NCI-H128 (cell line): ENCODE data around the gene GPC6.

Experiments used
- DNase-seq: peaks from one replicate; lab custom pipeline; 2025; ENCODE audit not compliant: unreplicated experiment; lab: John Stamatoyannopoulos, UW

GPC6 gene

DNA sequence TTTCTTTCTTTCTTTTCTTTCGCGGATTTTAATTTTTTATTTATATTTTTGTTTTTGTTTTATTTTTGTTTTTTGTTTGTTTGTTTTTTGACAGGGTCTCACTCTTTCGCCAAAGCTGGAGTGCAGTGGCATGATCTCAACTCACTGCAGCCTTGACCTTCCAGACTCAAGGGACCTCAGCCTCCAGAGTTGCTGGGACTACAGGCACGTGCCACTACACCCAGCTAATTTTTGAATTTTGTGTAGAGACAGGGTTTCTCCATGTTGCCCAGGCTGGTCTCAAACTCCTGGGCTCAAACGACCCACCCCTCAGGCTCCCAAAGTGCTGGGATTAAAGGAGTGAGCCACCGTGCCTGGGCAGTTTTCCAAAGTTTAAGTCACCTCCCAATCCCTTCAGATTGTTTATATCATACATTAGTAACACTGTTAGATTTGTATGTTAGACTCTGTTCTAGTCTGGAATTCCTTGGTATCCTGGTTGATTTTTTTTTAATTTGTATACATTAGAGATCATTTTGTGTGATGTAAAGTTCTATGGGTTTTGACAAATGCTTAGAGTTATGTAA, 655.6 kb downstream of the GPC6 start:
- no peak for DNase-seq

DNA sequence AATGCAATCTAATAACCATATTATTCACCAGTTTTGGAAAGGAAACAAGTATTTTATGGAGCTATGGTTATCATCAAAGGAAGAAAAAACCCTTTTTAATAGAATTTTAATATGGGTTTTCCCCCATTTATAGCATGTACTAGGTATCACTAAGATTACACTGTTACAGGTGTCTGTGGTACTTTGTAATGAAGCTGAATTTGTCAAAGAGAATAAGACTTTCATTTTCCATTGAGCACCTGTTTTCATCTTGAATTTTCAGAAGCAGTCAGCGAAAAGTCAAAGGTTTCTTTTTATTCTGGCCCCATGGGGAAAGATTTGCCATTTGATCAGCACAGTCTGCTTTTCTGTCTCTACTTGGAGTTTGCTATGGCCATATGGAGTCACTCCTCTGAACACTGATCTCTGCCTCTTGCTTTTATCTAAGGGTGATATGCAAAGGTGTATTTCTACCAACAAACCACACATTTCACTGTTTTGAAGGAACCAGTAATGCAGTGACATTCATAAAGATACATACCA, 662.9 kb downstream of the GPC6 start:
- no peak for DNase-seq

GRCh38 chr13:93899981-93900380, 673.4 kb downstream of the GPC6 start:
- no peak for DNase-seq

DNA sequence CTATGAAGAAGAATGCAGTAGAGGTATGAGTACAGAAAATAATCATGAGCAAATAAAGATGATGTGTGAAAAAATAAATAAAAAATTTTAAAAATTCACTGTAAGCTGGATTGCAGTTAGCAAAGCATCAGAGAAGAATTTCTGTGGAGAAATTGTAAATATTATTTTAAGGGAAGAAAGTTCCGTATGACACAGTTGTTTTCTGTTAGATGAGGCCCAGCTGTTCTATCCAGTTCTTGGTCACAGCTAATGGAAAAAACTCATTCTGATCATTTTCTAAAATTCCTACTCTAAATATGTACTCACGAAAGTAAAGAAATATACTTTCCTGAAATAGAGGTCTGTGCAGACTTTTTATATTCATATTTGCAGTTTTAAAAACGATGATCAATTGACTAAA, 674.1 kb downstream of the GPC6 start:
- no peak for DNase-seq

DNA sequence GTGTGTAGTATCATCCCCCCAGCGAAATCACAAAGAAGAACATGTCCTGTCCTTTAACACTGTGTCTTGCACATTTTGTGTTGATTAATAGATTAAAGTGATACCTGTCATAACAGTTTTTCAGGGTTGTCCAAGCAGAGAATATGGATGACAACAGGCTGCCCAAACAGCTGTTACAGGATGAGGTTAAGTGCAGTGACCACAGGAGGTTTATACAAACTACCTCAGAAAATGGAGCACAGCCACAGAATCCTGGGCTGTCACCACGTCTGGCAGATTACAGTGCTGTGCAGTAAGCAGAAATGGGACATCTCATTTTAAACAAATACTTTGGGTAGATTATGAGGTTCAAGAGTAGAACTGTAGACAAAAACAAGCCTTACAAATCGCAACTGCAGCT, 677.3 kb downstream of the GPC6 start:
- DNase-seq: no peak

DNA sequence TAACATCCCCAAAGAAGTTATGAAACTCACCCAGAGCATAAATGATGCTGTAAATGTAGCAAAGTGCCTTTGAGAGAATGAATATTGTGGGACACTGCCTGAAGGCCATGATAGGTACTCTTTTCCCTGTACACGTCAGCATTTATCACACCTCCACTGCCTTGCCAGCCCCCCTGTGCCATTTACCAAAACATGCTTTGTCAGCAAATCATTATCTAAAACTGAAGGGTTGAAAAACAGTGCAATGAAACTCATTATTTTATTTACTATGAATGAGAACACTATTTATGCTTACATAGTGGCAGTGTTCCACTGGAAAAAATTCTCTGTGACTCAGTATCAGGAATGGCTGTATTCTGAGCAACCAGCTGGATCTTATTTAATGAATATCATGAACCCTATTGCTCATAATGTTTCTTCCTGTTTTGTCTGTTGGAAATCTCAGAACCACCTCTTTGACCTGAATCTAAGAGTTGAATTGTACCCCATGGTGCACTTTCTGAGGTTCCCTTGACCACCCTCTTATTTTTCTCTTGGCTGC, 688.7 kb downstream of the GPC6 start:
- DNase-seq: no peak

DNA sequence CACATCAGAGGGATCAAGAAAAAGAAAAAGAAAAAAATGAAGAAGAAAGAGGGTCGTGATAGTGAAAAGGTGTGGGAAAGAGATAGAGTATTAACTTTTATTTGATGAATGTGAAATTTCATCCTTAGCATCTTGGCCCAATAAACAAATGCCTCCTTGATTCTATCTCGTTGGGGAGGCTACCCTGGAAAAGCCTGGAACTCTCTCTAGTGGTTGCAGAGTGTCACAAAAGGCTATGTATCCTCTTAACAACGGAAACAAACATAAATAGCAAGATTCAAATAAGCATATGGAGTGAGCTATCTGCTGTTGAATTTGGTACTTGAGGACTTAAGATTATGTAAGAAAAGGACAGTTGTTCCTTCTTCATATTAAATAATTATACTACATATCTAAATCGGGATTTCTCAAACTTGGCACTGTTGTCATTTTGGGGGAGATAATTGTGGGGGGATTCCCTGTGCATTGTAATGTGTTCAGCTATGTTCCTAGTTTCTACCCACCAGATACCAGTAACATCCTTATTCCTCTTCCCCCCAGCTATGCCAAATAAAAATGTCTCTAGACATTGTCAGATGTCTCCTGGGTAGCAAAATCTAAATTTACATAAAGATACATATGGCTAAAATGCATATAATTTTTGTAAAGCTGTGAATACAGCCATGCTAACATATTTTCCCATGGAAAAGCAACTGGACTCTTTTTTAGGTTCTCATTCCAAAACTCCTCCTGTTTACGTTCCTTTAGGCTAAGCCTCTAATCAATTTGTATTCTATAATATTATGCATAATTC, 695.7 kb downstream of the GPC6 start:
- DNase-seq: no peak

GRCh38 chr13:93925990-93926389, 699.4 kb downstream of the GPC6 start:
- DNase-seq: no peak

GRCh38 chr13:93926425-93926824, 699.8 kb downstream of the GPC6 start:
- DNase-seq: no peak

DNA sequence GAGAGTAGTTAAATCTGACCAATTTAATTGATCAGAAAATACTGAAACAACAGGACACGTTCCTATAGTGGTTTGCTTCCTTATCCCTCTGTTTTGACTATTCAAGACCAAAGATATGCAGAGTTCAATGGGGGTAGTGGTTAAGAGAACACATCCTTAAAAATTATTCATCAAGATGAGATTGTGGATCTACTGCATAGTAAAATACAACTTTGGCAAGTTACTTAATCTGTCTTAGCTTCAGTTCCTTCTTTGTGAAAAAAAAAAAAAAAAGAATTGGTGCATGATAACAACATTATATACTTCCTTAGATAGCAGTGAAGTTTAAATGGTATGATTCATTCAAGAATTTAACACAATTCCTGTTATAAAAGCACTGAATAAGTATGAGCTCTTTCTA, 700.8 kb downstream of the GPC6 start:
- no peak for DNase-seq

DNA sequence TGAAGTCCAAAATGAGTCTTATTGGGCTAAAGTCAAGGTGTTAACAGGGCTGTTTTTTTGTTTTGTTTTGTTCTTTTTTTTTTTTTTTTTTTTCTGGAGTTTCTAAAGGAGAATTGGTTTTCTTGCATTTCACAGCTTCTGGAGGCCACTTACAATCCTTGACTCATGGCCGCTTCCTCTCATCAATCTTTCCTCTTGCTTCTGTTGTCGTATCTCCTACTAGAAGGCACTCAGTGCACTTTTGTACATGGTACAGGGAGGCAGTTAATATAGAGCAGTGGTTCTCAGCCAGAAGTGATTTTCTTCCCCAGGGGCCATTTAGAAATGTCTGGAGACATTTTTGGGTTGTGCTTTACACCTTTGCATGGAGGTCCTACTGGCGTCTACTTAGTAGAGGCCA, 706.3 kb downstream of the GPC6 start:
- no peak for DNase-seq

DNA sequence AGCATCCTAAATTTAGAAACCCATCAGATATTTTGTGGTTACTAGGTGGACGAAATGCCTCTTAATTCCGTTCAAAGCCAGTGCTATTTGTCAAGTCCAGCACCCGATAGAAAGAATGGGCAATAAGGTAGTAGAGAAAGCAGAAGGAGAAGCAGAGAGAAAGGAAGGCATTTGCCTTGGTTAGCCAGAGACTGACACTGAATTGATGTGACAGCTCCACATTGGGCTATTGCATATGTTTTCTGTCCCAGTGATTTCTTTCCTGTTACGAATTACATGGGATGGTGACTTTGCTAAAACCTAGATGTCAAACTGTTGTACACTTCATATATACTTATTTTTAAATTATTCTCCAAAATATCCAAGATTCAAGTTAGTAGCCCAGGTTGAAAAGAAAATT, 710.3 kb downstream of the GPC6 start:
- DNase-seq: no peak

DNA sequence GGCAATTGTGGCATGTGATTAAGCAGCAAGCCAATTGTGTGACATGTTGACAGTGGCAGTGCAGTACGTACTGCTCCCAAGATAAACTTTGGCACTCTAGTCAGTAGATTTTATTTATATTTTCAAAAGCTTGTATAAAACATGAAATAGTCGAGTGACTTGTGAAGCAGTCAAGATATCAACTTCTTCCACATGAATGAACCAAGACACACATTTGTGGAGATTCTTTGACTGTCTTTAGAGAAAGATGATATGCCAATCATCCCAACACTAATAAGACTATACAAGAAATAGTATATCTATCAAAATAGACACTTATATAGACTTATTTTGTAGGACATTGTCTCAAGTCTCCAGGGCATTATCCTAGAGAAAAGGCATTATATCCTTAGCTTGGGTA, 714.8 kb downstream of the GPC6 start:
- no peak for DNase-seq

DNA sequence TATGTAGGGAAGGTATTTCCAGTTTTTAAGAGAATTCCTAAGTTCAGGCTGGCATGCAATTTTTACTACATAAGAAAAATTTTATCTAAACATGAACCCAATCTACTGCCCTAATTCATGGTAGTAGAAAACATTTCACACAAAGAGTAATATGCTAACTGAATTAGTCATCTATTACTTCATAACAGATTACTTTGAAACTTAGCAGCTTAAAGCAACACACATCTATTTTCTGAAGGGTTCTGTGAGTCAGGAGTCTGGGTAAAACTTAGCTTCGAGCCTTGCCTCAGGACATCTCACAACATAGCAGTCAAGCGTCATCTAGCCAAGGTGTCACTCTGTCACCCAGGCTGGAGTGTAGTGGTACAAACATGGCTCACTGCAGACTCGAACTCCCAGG, 715.4 kb downstream of the GPC6 start:
- no peak for DNase-seq

- no peak for DNase-seq
Observed at GRCh38 chr13:93945621-93946020, 719.0 kb downstream of the GPC6 start.

- DNase-seq: no peak
Observed at GRCh38 chr13:93946994-93947393, 720.4 kb downstream of the GPC6 start.

GRCh38 chr13:93947651-93948050, 721.0 kb downstream of the GPC6 start:
- DNase-seq: no peak

GRCh38 chr13:93948162-93948922, 721.7 kb downstream of the GPC6 start:
- no peak for DNase-seq

DNA sequence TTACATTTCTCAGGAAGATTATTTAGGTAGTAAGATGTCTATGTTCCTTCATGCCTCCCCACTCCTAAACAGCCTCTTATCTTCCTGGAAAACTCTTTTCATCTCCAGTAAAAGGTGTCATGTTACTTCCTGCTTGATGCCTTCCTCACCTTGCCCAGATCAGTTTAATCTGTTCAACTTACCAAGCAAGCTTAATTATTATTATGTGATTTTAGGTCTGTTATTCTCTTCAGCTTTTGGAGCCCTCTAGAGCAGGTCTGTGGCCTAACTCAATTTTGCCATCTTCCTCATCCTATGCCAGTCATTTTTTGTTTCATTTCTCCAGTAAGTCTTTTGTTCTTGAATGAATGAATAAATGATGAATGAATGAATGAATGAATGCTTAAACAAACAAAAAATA, 724.5 kb downstream of the GPC6 start:
- no peak for DNase-seq

- no peak for DNase-seq
Observed at GRCh38 chr13:93951951-93952350, 725.3 kb downstream of the GPC6 start.

- DNase-seq: no peak
Observed at GRCh38 chr13:93953841-93954240, 727.2 kb downstream of the GPC6 start.

DNA sequence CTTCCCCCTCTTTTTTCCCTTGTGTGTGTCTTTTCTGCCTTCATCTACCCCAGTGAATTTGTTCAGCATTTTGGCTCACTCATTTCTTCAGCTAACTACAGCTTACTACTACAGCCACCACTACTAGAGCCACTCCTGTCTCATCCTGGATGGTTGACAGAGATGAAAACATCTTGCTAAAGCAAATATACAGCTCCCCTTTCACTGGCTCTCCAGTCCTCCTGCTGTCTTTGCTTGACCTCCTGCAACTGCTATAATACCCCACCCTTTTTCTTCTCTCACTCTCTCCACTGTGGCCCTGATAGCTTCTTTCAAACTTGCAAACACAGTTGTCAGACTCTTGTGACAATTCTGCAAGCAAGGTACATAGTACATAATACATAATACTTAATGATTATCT, 729.3 kb downstream of the GPC6 start:
- no peak for DNase-seq
